Measurements from ENCODE around the gene CLMN.

CLMN gene

GRCh38 chr14:95292660-95293425 lies 26.9 kb downstream of the CLMN start:
- no peak overlapping the region for H3K27ac ChIP-seq (ENCODE audit: low read depth, low read length, poor library complexity, severe bottlenecking)
- H3K4me1 ChIP-seq (ENCODE audit: insufficient read depth, low read length, severe bottlenecking), result peaks cover 5% of the 10 kb centered on the region
- H2AFZ ChIP-seq (ENCODE audit: low read length), result no peak overlapping the region
- no peaks in the 10 kb centered on the region for H3F3A ChIP-seq (ENCODE audit: insufficient read depth, low read length)
- H3K9me3 ChIP-seq (ENCODE audit: low read length), result no peaks in the 10 kb centered on the region
- no peaks in the 10 kb centered on the region for H3K9me2 ChIP-seq (ENCODE audit: low read depth, low read length)
- no peaks in the 10 kb centered on the region for H3K79me2 ChIP-seq (ENCODE audit: insufficient read depth, low read length)
- no peaks in the 10 kb centered on the region for H3K36me3 ChIP-seq (ENCODE audit: insufficient read depth, low read length)
- no peaks in the 10 kb centered on the region for H4K20me1 ChIP-seq (ENCODE audit: insufficient read depth, low read length)
- no peak overlapping the region for H3K9ac ChIP-seq (ENCODE audit: low read length)
- no peak overlapping the region for H3K4me3 ChIP-seq (ENCODE audit: low read depth, low read length, poor library complexity, severe bottlenecking)
- peaks cover 11% of the 10 kb centered on the region for H3K27me3 ChIP-seq (ENCODE audit: insufficient read depth, low read length)
- H3K4me2 ChIP-seq (ENCODE audit: low read length), result no peak overlapping the region
- no peak for TF ChIP-seq EZH2 (IDR thresholded peaks at IDR 0.05; ENCODE audit: borderline replicate concordance, low read length)
- TF ChIP-seq, protein P1, sequence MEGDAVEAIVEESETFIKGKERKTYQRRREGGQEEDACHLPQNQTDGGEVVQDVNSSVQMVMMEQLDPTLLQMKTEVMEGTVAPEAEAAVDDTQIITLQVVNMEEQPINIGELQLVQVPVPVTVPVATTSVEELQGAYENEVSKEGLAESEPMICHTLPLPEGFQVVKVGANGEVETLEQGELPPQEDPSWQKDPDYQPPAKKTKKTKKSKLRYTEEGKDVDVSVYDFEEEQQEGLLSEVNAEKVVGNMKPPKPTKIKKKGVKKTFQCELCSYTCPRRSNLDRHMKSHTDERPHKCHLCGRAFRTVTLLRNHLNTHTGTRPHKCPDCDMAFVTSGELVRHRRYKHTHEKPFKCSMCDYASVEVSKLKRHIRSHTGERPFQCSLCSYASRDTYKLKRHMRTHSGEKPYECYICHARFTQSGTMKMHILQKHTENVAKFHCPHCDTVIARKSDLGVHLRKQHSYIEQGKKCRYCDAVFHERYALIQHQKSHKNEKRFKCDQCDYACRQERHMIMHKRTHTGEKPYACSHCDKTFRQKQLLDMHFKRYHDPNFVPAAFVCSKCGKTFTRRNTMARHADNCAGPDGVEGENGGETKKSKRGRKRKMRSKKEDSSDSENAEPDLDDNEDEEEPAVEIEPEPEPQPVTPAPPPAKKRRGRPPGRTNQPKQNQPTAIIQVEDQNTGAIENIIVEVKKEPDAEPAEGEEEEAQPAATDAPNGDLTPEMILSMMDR (IDR thresholded peaks at IDR 0.05; ENCODE audit: low read length), result no peak

DNA sequence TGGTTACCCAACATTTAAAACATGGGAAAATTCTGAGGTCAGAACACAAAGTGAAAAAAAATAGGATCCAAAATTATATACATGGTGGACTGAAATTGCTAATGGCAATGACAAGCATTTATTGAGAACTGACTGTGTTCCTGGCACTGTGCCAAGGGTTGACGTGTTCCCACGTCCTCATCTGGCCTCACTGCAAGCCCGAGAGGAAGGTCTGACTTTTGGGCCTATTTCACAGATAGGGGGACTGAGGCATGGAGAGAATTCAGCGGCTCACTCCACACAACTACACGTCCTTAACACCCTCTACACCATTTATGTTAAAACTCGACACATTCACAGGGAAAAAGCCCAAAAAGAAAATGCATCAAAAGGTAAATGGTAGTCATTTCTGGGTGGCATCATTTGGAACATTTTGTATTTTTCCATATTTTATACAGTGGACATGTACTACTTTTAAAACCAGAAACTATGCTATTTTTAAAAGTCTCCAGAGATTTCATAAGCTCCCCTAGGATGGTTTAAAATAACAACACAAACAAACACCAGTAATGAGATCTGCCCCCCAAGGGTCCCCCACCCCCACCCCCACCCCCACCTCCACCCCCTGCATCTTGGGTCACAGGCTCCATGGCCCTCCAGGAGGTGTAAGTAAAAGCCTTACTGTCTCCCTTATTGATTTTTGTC lies 27.7 kb downstream of the CLMN start:
- TF ChIP-seq, protein P1 (IDR thresholded peaks at IDR 0.05; ENCODE audit: low read length), result no peak
- TF ChIP-seq EZH2 (IDR thresholded peaks at IDR 0.05; ENCODE audit: borderline replicate concordance, low read length), result no peak
- Histone ChIP-seq H3K36me3 (ENCODE audit: insufficient read depth, low read length) (no peaks in the 10 kb centered on the region), H3K27me3 (ENCODE audit: insufficient read depth, low read length) (peaks cover 9% of the 10 kb centered on the region; the same call in 1 of the 2 replicates), H2AFZ (ENCODE audit: low read length) (no peak overlapping the region), H4K20me1 (ENCODE audit: insufficient read depth, low read length) (no peaks in the 10 kb centered on the region), H3K4me2 (ENCODE audit: low read length) (no peak overlapping the region), H3K9me2 (ENCODE audit: low read depth, low read length) (no peaks in the 10 kb centered on the region), H3K79me2 (ENCODE audit: insufficient read depth, low read length) (no peaks in the 10 kb centered on the region), H3F3A (ENCODE audit: insufficient read depth, low read length) (no peaks in the 10 kb centered on the region), H3K27ac (ENCODE audit: low read depth, low read length, poor library complexity, severe bottlenecking) (no peak overlapping the region), H3K4me3 (ENCODE audit: low read depth, low read length, poor library complexity, severe bottlenecking) (no peak overlapping the region), H3K9me3 (ENCODE audit: low read length) (no peaks in the 10 kb centered on the region), H3K4me1 (ENCODE audit: insufficient read depth, low read length, severe bottlenecking) (no peaks in the 10 kb centered on the region), H3K9ac (ENCODE audit: low read length) (no peak overlapping the region)

GRCh38 chr14:95290871-95291431 lies 28.8 kb downstream of the CLMN start:
- Histone ChIP-seq H3K4me1 (ENCODE audit: insufficient read depth, low read length, severe bottlenecking) (no peaks in the 10 kb centered on the region), H3K27me3 (ENCODE audit: insufficient read depth, low read length) (0 out of 2 replicates have a peak, but pooled peaks cover 4% of the 10 kb centered on the region), H4K20me1 (ENCODE audit: insufficient read depth, low read length) (no peaks in the 10 kb centered on the region), H3K4me2 (ENCODE audit: low read length) (no peak overlapping the region), H3K9ac (ENCODE audit: low read length) (no peak overlapping the region), H3K9me2 (ENCODE audit: low read depth, low read length) (no peaks in the 10 kb centered on the region), H2AFZ (ENCODE audit: low read length) (no peak overlapping the region), H3F3A (ENCODE audit: insufficient read depth, low read length) (no peaks in the 10 kb centered on the region), H3K9me3 (ENCODE audit: low read length) (no peaks in the 10 kb centered on the region), H3K79me2 (ENCODE audit: insufficient read depth, low read length) (no peaks in the 10 kb centered on the region), H3K36me3 (ENCODE audit: insufficient read depth, low read length) (no peaks in the 10 kb centered on the region), H3K4me3 (ENCODE audit: low read depth, low read length, poor library complexity, severe bottlenecking) (no peak overlapping the region), H3K27ac (ENCODE audit: low read depth, low read length, poor library complexity, severe bottlenecking) (no peak overlapping the region)
- TF ChIP-seq, protein P1 (IDR thresholded peaks at IDR 0.05; ENCODE audit: low read length), result no peak
- TF ChIP-seq EZH2 (IDR thresholded peaks at IDR 0.05; ENCODE audit: borderline replicate concordance, low read length), result no peak
